GM12865 (cell line): ENCODE measurements around the gene TRIM66.

ENCODE experiments used
- DNase-seq: peaks from one replicate; pipeline ENCODE4 v3.0.0; 2010; ENCODE audit warnings: low read depth
- H3K4me3 ChIP-seq: 2 replicates; pipeline ENCODE4 v1.5.1; 2011; ENCODE audit warnings: mild to moderate bottlenecking, low read depth, low read length, control low read depth
- CTCF ChIP-seq: IDR thresholded peaks from 2 replicates; pipeline ENCODE4 v1.5.1; 2011; ENCODE audit warnings: low read length, control low read depth, low read depth, inconsistent platforms; ENCODE audit not compliant: insufficient read depth; ENCODE audit errors: missing control alignments

Gene TRIM66

GRCh38 chr11:8685820-8686219, 3.4 kb upstream of the TRIM66 start:
- TF ChIP-seq CTCF = no peak
- peak; percentile 15 for DNase-seq
- no peak overlapping the region for H3K4me3 ChIP-seq

DNA sequence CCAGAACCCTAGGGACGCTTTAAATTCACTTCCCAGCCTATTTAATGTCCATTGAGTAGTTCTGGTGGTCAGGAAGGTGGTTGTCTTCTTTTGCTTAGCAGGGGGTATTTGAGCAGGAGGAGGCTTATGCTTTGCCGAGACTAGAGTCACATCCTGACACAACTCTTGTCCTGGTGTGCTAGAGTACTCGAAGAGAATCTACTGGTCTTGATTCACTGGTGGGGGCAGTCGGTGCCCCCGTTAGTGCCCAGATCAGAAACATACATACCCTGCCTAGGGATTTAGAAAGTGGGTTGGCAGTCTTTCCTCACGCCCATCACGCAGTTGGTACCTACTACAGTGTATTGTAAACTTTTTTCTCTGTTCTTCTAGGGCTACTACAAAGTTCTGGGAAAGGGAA, 2.8 kb upstream of the TRIM66 start:
- DNase-seq = no peak
- TF ChIP-seq CTCF = no peak
- peak overlapping the region; percentile 76 for H3K4me3 ChIP-seq

- no peak for TF ChIP-seq CTCF
- no peak for DNase-seq
- H3K4me3 ChIP-seq = peak overlapping the region; percentile 76
Observed at GRCh38 chr11:8684600-8685290, 2.3 kb upstream of the TRIM66 start.

DNA sequence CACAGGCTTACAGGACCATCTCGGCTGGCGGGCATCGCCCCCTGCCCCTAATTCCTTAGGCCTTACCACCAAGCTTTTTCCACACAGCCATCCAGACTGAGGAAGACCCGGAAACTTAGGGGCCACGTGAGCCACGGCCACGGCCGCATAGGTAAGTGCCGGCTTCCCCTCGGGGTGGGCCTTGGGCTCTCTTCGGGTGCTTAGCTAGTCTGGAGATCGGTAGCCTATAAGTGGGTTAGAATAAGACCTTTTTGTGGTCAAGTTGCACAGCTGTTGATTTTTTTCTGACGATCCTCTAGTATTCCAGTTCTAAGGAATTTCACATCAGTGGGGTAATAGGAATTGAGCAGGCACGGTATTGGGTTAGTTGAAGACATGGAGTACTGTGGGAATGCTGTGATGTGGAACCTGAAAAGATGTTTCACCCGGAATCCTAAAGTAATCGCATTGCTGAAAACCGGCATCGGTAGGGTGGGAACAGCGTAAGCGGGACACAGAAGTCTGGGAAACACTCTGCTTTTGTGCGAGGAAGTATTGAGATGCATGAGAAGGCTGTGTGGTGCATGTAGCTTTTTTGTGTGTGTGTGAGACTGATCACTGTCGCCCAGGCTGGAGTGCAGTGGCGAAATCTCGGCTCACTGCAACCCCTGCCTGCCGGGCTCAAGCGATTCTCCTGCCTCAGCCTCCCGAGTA, 796 bp upstream of the TRIM66 start:
- TF ChIP-seq CTCF = no peak
- DNase-seq = peak; percentile 56
- H3K4me3 ChIP-seq = peak overlapping the region; percentile 76

DNA sequence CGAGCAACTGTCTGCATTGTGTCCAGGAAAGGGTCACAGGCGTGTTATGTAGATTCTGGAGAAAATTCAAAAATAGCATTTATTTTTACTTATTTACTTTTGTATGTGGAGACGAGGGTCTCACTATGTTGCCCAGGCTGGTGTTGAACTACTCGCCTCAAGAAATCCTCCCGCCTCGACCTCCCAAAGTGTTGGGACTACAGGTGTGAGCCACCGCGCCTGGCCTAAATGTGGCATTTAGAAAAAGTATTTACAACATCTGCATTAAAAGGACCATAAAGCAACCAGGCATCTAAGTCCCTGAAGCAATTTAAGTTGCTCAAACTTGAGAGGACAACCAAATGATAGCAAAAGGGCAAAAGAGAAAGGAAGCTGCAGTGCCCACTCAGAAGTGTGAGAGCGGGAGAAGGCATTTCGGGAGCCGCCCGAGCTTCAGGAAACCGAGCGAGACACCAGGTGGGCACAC, 595 bp downstream of the TRIM66 start:
- TF ChIP-seq CTCF = no peak
- peak overlapping the region; percentile 76 for H3K4me3 ChIP-seq

DNA sequence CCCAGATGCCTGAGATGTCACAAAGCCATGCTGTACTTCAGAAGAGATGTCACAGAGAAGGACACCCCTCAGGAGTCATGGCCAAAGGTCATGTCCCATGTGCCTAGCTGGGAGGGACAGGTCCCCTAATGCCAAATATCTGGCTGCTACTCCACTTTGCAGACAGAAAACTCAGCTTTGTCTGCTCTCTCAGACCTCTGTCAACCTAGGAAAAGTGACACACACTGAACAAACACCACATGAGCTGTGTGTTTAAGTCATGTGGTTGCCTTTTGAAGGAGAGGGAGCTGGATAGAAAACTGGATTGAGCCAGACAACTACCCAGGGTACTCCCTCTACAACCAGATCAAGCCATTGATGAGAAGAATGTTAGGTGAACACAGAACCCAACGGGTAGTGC, 3.5 kb downstream of the TRIM66 start:
- H3K4me3 ChIP-seq = no peak overlapping the region
- no peak for DNase-seq
- TF ChIP-seq CTCF = no peak

More for the DNA sequence above, 595 bp downstream of the TRIM66 start:
- DNase-seq = no peak
